Fibroblast of lung (primary cell): ENCODE measurements around the gene SLC16A9. TPM values are rescaled to one million over a fixed set of nuclear protein-coding genes. Genes with fewer than 3 reads are reported as not detected.

Source experiments
- DNase-seq, 2 donors: peaks; one replicate each; pipeline versions ENCODE4 v3.0.0 to v3.0.0-alpha.2; 2010; ENCODE audit warnings: low read depth in 2 of 2
- H2AFZ ChIP-seq: 2 replicates; pipeline ENCODE4 v1.5.1; 2012; ENCODE audit warnings: low read length, control low read depth, inconsistent platforms
- H3K27ac ChIP-seq: 2 replicates; pipeline ENCODE4 v1.5.1; 2011; ENCODE audit warnings: low read length, control low read depth; ENCODE audit not compliant: insufficient read depth
- H3K27me3 ChIP-seq: 2 replicates; pipeline ENCODE4 v1.5.1; 2011; ENCODE audit warnings: mild to moderate bottlenecking, low read length; ENCODE audit not compliant: control insufficient read depth, insufficient read depth
- H3K36me3 ChIP-seq: 2 replicates; pipeline ENCODE4 v1.5.1; 2011; ENCODE audit warnings: low read length; ENCODE audit not compliant: control insufficient read depth, insufficient read depth
- H3K4me1 ChIP-seq: 2 replicates; pipeline ENCODE4 v1.5.1; 2011; ENCODE audit warnings: low read length; ENCODE audit not compliant: control insufficient read depth, insufficient read depth; ENCODE audit errors: extremely low read depth
- H3K4me2 ChIP-seq: 2 replicates; pipeline ENCODE4 v1.5.1; 2011; ENCODE audit warnings: low read length, control low read depth; ENCODE audit not compliant: insufficient read depth; ENCODE audit errors: extremely low read depth
- H3K4me3 ChIP-seq, 4 experiments: fragments of 200-600 bp in 1 of 4; sonication (generic) in 1 of 4; replicated peaks in 1 of 4; 2 replicates each; pipeline ENCODE4 v1.5.1; 2011 to 2016; ENCODE audit warnings: low read length in 4 of 4, low read depth in 3 of 4, mild to moderate bottlenecking in 3 of 4, control low read depth in 2 of 4, inconsistent platforms in 1 of 4, mixed read lengths in 1 of 4; ENCODE audit not compliant: insufficient read depth in 1 of 4; ENCODE audit errors: control extremely low read depth in 1 of 4
- H3K79me2 ChIP-seq: 2 replicates; pipeline ENCODE4 v1.5.1; 2012; ENCODE audit warnings: mild to moderate bottlenecking, low read length, inconsistent platforms; ENCODE audit not compliant: control insufficient read depth, insufficient read depth
- H3K9ac ChIP-seq: 2 replicates; pipeline ENCODE4 v1.5.1; 2011; ENCODE audit warnings: mild to moderate bottlenecking, low read length, control low read depth; ENCODE audit not compliant: insufficient read depth
- H3K9me3 ChIP-seq: 2 replicates; pipeline ENCODE4 v1.5.1; 2012; ENCODE audit warnings: low read depth, low read length; ENCODE audit not compliant: control insufficient read depth, insufficient read depth
- H4K20me1 ChIP-seq: 2 replicates; pipeline ENCODE4 v1.5.1; 2011; ENCODE audit warnings: low read length; ENCODE audit not compliant: control insufficient read depth, insufficient read depth; ENCODE audit errors: extremely low read depth
- EZH2 ChIP-seq: IDR thresholded peaks from 2 replicates; pipeline ENCODE4 v1.5.1; 2012; ENCODE audit warnings: low read length, control low read depth, mild to moderate bottlenecking; ENCODE audit errors: missing control alignments
- polyA plus RNA-seq, 2 donors: library from polyadenylated mRNA; depleted of rRNA in 1 of 2; stranded (reverse) in 1 of 2; unstranded in 1 of 2; fragments of >200 nt; gene quantifications; 2 replicates each; pipeline ENCODE4 v1.2.1, GENCODE V29; 2011 to 2012; ENCODE audit warnings: missing spikeins in 1 of 2
- total RNA-seq: library from RNA; depleted of rRNA; stranded (reverse); fragments of >200 nt; gene quantifications from 2 replicates; pipeline ENCODE4 v1.2.1, GENCODE V29; 2014
- TF ChIP-seq, protein P1 (sequence below), 2 donors: IDR thresholded peaks in 1 of 2; conservative IDR thresholded peaks in 1 of 2; 1 replicate in 1 of 2; 2 replicates in 1 of 2; pipeline ENCODE4 v1.5.1; 2011 to 2012; ENCODE audit warnings: low read length in 2 of 2, control low read depth in 1 of 2, inconsistent platforms in 1 of 2, low read depth in 1 of 2, mild to moderate bottlenecking in 1 of 2

Gene SLC16A9
- total and polyA plus RNA-seq, 2 donors (not counting 1 experiment from before 2014, with no cell fraction given): 0.08 to 0.66 TPM

DNA sequence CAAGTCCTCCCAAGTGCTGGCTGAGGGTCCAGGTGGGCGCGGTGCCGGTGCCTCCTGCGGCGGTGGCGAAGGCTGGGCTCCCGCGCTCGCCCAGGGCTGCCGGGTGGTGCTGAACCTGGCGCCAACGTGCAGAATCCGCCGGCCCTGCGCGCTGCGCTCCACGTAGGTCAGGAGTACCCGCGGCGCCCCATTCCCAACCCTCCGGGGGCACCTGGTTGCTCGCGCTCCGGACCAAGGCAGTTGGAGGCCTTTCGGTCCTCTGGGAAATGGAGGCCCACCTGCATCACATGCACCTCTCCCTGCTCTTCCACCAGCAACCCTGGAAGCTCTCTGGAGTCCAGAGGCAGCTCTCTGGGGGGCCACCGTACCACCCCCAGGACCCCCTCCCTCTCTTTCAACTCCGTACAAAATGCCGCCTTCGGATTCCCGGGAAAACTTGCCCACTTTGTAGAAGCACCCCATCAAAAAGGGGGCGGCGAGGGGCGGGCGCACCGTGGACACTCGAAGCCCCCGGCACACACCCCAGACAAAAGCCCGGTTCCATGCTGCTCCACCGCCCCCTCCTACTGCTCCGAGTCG is 745 bp downstream of the SLC16A9 start:
- DNase-seq: peak in 1 of 2 donors; percentile 40
- Histone ChIP-seq H3K27ac (no peak overlapping the region), H3K9ac (no peak overlapping the region), H2AFZ (no peak overlapping the region), H4K20me1 (no peaks in the 10 kb centered on the region), H3K4me2 (peak overlapping the region; percentile 63), H3K36me3 (no peaks in the 10 kb centered on the region), H3K9me3 (no peaks in the 10 kb centered on the region), H3K79me2 (no peaks in the 10 kb centered on the region), H3K27me3 (peaks cover 27% of the 10 kb centered on the region), H3K4me3 (peak overlapping the region; percentile 30 to 64 (median 46)), H3K4me1 (no peaks in the 10 kb centered on the region)
- TF ChIP-seq, protein P1, sequence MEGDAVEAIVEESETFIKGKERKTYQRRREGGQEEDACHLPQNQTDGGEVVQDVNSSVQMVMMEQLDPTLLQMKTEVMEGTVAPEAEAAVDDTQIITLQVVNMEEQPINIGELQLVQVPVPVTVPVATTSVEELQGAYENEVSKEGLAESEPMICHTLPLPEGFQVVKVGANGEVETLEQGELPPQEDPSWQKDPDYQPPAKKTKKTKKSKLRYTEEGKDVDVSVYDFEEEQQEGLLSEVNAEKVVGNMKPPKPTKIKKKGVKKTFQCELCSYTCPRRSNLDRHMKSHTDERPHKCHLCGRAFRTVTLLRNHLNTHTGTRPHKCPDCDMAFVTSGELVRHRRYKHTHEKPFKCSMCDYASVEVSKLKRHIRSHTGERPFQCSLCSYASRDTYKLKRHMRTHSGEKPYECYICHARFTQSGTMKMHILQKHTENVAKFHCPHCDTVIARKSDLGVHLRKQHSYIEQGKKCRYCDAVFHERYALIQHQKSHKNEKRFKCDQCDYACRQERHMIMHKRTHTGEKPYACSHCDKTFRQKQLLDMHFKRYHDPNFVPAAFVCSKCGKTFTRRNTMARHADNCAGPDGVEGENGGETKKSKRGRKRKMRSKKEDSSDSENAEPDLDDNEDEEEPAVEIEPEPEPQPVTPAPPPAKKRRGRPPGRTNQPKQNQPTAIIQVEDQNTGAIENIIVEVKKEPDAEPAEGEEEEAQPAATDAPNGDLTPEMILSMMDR (conservative IDR thresholded peaks at IDR 0.05 in 1 of 2, IDR thresholded peaks at IDR 0.05 in 1 of 2; ENCODE audit: low read depth in 1 of 2, low read length in 2 of 2): no peak
- no peak for TF ChIP-seq EZH2

DNA sequence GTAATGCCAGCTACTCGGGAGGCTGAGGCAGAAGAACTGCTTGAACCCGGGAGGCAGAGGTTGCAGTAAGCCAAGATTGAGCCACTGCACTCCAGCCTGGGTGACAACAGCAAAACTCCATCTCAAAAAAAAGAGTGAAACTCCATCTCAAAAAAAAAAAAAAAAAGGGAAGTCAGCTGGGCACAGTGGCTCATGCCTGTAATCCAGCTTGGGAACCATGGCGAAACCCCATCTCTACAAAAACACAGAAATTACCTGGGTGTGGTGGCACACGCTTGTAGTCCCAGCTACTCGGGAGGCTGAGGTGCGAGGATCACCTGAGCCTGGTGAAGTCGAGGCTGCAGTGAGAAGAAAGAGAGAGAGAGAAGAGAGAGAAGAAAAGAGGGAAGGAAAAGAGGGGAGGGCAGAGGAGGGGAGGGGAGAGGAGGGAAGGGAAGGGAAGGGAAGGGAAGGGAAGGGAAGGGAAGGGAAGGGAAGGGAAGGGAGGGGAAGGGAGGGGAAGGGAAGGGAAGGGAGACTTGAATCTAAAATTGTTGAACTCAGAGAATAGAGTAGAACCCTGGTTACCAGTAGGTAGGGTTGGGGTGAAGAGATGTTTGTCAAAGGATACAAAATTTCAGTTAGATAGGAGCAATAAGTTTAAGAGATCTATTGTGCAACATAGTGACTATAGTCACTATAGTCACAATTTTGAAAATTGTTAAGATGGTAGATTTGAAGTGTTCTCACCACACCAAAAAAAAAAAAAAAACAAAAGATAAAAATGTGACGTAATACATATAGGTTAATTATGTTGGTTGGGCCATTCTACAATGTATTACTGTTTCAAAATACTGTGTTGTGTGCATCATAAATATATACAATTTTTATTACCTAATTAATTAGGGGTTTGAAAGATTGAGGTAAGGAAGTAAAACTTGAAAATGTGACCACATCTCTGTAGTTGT is 2.5 kb downstream of the SLC16A9 start:
- H3K4me3 ChIP-seq: no peak overlapping the region
- no peaks in the 10 kb centered on the region for H3K9me3 ChIP-seq
- H4K20me1 ChIP-seq: no peaks in the 10 kb centered on the region
- H3K9ac ChIP-seq: no peak overlapping the region
- H2AFZ ChIP-seq: no peak overlapping the region
- TF ChIP-seq, protein P1 (conservative IDR thresholded peaks at IDR 0.05 in 1 of 2, IDR thresholded peaks at IDR 0.05 in 1 of 2; ENCODE audit: low read depth in 1 of 2, low read length in 2 of 2): no peak
- TF ChIP-seq EZH2: no peak
- H3K79me2 ChIP-seq: no peaks in the 10 kb centered on the region
- no peak for DNase-seq
- peaks cover 22% of the 10 kb centered on the region for H3K27me3 ChIP-seq
- H3K36me3 ChIP-seq: no peaks in the 10 kb centered on the region
- H3K4me1 ChIP-seq: no peaks in the 10 kb centered on the region
- H3K27ac ChIP-seq: no peak overlapping the region
- H3K4me2 ChIP-seq: no peak overlapping the region

DNA sequence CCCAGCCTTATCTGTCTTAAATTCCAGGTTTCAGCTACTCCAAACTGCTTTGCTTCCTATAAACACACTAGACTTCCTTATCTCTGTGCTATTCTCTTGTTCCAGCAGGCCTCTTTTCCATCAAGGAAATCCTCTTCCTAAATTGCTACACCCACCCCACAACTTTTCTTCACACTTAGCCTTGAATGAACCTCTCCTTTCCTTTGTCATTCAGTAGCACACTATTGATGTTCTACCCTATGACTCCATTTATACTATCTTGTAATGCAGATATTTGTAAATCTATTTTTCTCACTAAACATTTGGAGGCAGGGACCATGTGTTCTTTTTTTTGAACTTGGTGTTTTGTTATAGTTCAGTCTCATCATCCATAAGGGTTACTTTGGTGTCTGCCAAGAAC is 3.7 kb downstream of the SLC16A9 start:
- Histone ChIP-seq H3K4me2 (no peak overlapping the region), H4K20me1 (no peaks in the 10 kb centered on the region), H3K4me1 (no peaks in the 10 kb centered on the region), H3K27me3 (peaks cover 15% of the 10 kb centered on the region), H3K27ac (no peak overlapping the region), H3K36me3 (no peaks in the 10 kb centered on the region), H2AFZ (no peak overlapping the region), H3K79me2 (no peaks in the 10 kb centered on the region), H3K9ac (no peak overlapping the region), H3K4me3 (no peak overlapping the region), H3K9me3 (no peaks in the 10 kb centered on the region)
- DNase-seq: no peak
- TF ChIP-seq, protein P1 (conservative IDR thresholded peaks at IDR 0.05 in 1 of 2, IDR thresholded peaks at IDR 0.05 in 1 of 2; ENCODE audit: low read depth in 1 of 2, low read length in 2 of 2): no peak
- TF ChIP-seq EZH2: no peak
